Neural cell (in vitro differentiated cells): Measurements from ENCODE around the gene LKAAEAR1. TPM values are rescaled to one million over a fixed set of nuclear protein-coding genes. Genes with fewer than 3 reads are reported as not detected.

Experiments used
- H2AFZ ChIP-seq: fragments of 200-600, 300-800 bp; sonication (generic), shearing (Covaris generic); 2 replicates; pipeline ENCODE4 v1.6.0; 2014; ENCODE audit warnings: low read depth, mild to moderate bottlenecking, antibody characterized with exemption, low read length, moderate library complexity
- H3F3A ChIP-seq: fragments of 200-600 bp; shearing (Covaris generic); 2 replicates; pipeline ENCODE4 v1.6.1; 2016; ENCODE audit warnings: mild to moderate bottlenecking, moderate library complexity, mixed read lengths, antibody characterized with exemption, low read length; ENCODE audit not compliant: insufficient read depth, poor library complexity, severe bottlenecking
- H3K27ac ChIP-seq: fragments of 200-600, 300-800 bp; sonication (generic), shearing (Covaris generic); 2 replicates; pipeline ENCODE4 v1.5.1; 2014; ENCODE audit warnings: mild to moderate bottlenecking, low read length, moderate library complexity
- H3K27me3 ChIP-seq: fragments of 300-800, 200-600 bp; sonication (generic), shearing (Covaris generic); 2 replicates; pipeline ENCODE4 v1.6.0; 2014; ENCODE audit warnings: mild to moderate bottlenecking, low read depth, low read length, moderate library complexity; ENCODE audit not compliant: insufficient read depth
- H3K36me3 ChIP-seq: fragments of 300-800, 200-600 bp; sonication (generic), shearing (Covaris generic); 2 replicates; pipeline ENCODE4 v1.5.1; 2014; ENCODE audit warnings: mild to moderate bottlenecking, antibody characterized with exemption, low read length, moderate library complexity; ENCODE audit not compliant: insufficient read depth
- H3K4me2 ChIP-seq: fragments of 300-800, 200-600 bp; sonication (generic), shearing (Covaris generic); 2 replicates; pipeline ENCODE4 v1.6.0; 2014; ENCODE audit warnings: mild to moderate bottlenecking, low read length
- H3K4me3 ChIP-seq: fragments of 300-800, 200-600 bp; sonication (generic), shearing (Covaris generic); 2 replicates; pipeline ENCODE4 v1.5.1; 2014; ENCODE audit warnings: mild to moderate bottlenecking, low read length, moderate library complexity
- H3K79me2 ChIP-seq: fragments of 200-600 bp; shearing (Covaris generic); replicated peaks from 2 replicates; pipeline ENCODE4 v1.6.0; 2014; ENCODE audit warnings: mild to moderate bottlenecking, low read length, moderate library complexity; ENCODE audit not compliant: insufficient read depth
- H3K9ac ChIP-seq: fragments of 300-800, 200-600 bp; sonication (generic), shearing (Covaris generic); 2 replicates; pipeline ENCODE4 v1.6.1; 2016; ENCODE audit warnings: mild to moderate bottlenecking, low read length, mixed read lengths
- H3K9me2 ChIP-seq: fragments of 200-600 bp; shearing (Covaris generic); 2 replicates; pipeline ENCODE4 v1.6.1; 2016; ENCODE audit warnings: mild to moderate bottlenecking, low read length, mixed read lengths; ENCODE audit not compliant: insufficient read depth
- H3K9me3 ChIP-seq: fragments of 200-600, 300-800 bp; sonication (generic), shearing (Covaris generic); 2 replicates; pipeline ENCODE4 v1.6.1; 2016; ENCODE audit warnings: mild to moderate bottlenecking, mixed run types, low read length, moderate library complexity, mixed read lengths
- H4K20me1 ChIP-seq: fragments of 200-600 bp; shearing (Covaris generic); 2 replicates; pipeline ENCODE4 v1.6.1; 2016; ENCODE audit warnings: mild to moderate bottlenecking, mixed run types; ENCODE audit not compliant: insufficient read depth
- CTCF ChIP-seq: fragments of 450-650 bp; IDR thresholded peaks from 2 replicates; pipeline ENCODE4 v1.5.1; 2014; ENCODE audit warnings: antibody characterized with exemption, mild to moderate bottlenecking, moderate library complexity; ENCODE audit not compliant: poor library complexity, severe bottlenecking
- EP300 ChIP-seq: fragments of 450-650 bp; conservative IDR thresholded peaks from 2 replicates; pipeline ENCODE4 v1.6.1; 2014; ENCODE audit warnings: antibody characterized with exemption, mild to moderate bottlenecking, moderate library complexity; ENCODE audit not compliant: poor library complexity, severe bottlenecking
- EZH2 ChIP-seq: fragments of 200-600, 300-800 bp; shearing (Covaris generic), sonication (generic); IDR thresholded peaks from 2 replicates; pipeline ENCODE4 v1.6.1; 2014; ENCODE audit warnings: antibody characterized with exemption, low read length, borderline replicate concordance, mild to moderate bottlenecking; ENCODE audit not compliant: insufficient read depth, poor library complexity, severe bottlenecking
- MXI1 ChIP-seq: fragments of 450-650 bp; conservative IDR thresholded peaks from 2 replicates; pipeline ENCODE4 v1.6.1; 2014; ENCODE audit warnings: antibody characterized with exemption, mild to moderate bottlenecking; ENCODE audit not compliant: poor library complexity, severe bottlenecking
- POLR2AphosphoS5 ChIP-seq: IDR thresholded peaks from 2 replicates; pipeline ENCODE4 v1.6.1; 2012
- RAD21 ChIP-seq: fragments of 450-650 bp; conservative IDR thresholded peaks from 2 replicates; pipeline ENCODE4 v1.6.1; 2014; ENCODE audit warnings: antibody characterized with exemption, mild to moderate bottlenecking, moderate library complexity
- REST ChIP-seq: IDR thresholded peaks from 2 replicates; pipeline ENCODE4 v1.6.1; 2012; ENCODE audit warnings: borderline replicate concordance
- SMC3 ChIP-seq: fragments of 450-650 bp; conservative IDR thresholded peaks from 2 replicates; pipeline ENCODE4 v1.6.1; 2014; ENCODE audit warnings: antibody characterized with exemption, mild to moderate bottlenecking, moderate library complexity; ENCODE audit not compliant: poor library complexity
- TAF1 ChIP-seq: IDR thresholded peaks from 2 replicates; pipeline ENCODE4 v1.6.1; 2012; ENCODE audit warnings: low read depth
- polyA plus RNA-seq: library from polyadenylated mRNA; depleted of rRNA; stranded (reverse); fragments of >200 nt; gene quantifications from 2 replicates; pipeline ENCODE4 v1.2.3, GENCODE V29; 2014

The LKAAEAR1 gene
- polyA plus RNA-seq, 1 donor from 2014 or later: 9.3 TPM

DNA sequence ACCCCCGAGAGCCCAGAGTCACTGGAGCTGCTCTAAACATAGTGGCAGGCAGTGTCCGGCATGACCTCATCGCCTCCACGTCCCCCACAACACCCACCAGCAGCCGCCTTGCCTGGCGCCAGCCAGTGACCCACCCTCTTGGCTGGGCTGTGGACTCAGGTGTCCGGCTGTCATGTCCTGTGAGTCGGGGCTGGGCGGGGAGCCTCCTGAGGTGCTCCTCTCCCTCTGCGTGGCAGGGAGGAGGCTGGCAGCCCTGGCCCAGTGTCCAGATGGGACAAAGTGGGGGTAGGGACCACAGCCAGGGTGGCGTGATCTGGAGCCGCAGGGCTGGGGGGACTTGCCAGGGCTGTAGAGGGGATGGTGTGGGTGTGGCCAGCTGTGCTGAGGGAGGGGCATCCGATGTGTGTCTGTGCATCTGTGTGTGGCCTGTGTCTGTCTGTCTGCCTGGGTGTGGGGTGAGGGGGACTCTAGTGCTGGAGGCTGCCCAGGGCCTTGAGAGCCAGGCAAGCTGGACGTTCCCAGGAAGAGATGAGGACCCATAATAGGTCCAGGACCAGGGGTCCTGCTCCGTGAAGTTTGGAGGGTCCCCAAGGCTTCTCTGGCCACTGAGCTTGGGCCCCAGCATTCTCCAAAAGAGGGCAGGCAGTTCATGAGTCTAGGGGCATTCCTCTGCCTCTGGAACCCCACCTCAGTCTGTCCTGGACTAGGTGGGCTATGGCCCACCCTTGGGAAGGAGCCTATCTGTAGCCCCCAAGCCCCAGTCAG, 32.5 kb downstream of the LKAAEAR1 start:
- Histone ChIP-seq H4K20me1 (no peaks in the 10 kb centered on the region), H2AFZ (no peak overlapping the region), H3K4me3 (no peak overlapping the region), H3K27me3 (peaks cover 50% of the 10 kb centered on the region), H3K27ac (no peak overlapping the region), H3K9me3 (no peaks in the 10 kb centered on the region), H3F3A (no peaks in the 10 kb centered on the region), H3K79me2 (no peaks in the 10 kb centered on the region), H3K9me2 (no peaks in the 10 kb centered on the region), H3K4me2 (no peak overlapping the region), H3K9ac (no peak overlapping the region), H3K36me3 (no peaks in the 10 kb centered on the region)
- TF ChIP-seq REST: no peak
- no peak for TF ChIP-seq CTCF

DNA sequence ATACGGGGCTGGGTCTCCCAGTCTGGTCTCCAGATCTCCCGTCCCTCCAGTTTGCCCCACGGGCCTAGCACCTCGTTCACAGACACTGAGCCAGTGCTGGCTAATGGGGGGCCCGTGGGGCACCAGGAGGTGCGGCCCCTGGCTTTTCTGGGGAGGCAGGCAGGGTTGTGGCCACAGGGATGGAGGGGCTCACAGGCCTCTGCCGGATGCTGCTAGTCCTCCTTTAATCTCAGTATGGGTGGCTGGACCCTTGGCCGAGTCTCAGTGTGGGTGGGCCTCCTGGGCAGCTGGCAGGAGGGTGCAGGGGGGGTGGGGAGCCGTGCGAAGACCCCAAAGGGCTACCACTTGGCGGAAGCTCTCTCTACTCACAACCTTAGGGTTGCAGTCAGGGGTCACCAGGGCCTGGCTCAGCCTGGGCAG, 33.2 kb downstream of the LKAAEAR1 start:
- no peak overlapping the region for H2AFZ ChIP-seq
- no peaks in the 10 kb centered on the region for H3K9me3 ChIP-seq
- H3K4me2 ChIP-seq: no peak overlapping the region
- no peaks in the 10 kb centered on the region for H3F3A ChIP-seq
- no peaks in the 10 kb centered on the region for H3K79me2 ChIP-seq
- no peaks in the 10 kb centered on the region for H4K20me1 ChIP-seq
- no peaks in the 10 kb centered on the region for H3K9me2 ChIP-seq
- no peak overlapping the region for H3K9ac ChIP-seq
- no peak overlapping the region for H3K4me3 ChIP-seq
- no peak for TF ChIP-seq SMC3
- no peak for TF ChIP-seq POLR2AphosphoS5
- no peak for TF ChIP-seq RAD21
- TF ChIP-seq TAF1: no peak
- TF ChIP-seq MXI1: no peak
- TF ChIP-seq REST: no peak
- no peak for TF ChIP-seq CTCF
- no peak for TF ChIP-seq EP300
- TF ChIP-seq EZH2: no peak
- peaks cover 57% of the 10 kb centered on the region for H3K27me3 ChIP-seq
- H3K36me3 ChIP-seq: no peaks in the 10 kb centered on the region
- no peak overlapping the region for H3K27ac ChIP-seq
